PC-3 (cell line): ENCODE data around the gene KDM4B.

Source experiments
- CTCF ChIP-seq: fragments of 300-600 bp; sonication (generic); conservative IDR thresholded peaks from 2 replicates; pipeline ENCODE4 v1.5.1; 2017; ENCODE audit warnings: antibody characterized with exemption, low read depth, mild to moderate bottlenecking, low read length
- EZH2phosphoT487 ChIP-seq: fragments of 300-600 bp; sonication (generic); IDR thresholded peaks from 2 replicates; pipeline ENCODE4 v1.6.1; 2018; ENCODE audit warnings: mild to moderate bottlenecking, antibody characterized with exemption, low read length, borderline replicate concordance

DNA sequence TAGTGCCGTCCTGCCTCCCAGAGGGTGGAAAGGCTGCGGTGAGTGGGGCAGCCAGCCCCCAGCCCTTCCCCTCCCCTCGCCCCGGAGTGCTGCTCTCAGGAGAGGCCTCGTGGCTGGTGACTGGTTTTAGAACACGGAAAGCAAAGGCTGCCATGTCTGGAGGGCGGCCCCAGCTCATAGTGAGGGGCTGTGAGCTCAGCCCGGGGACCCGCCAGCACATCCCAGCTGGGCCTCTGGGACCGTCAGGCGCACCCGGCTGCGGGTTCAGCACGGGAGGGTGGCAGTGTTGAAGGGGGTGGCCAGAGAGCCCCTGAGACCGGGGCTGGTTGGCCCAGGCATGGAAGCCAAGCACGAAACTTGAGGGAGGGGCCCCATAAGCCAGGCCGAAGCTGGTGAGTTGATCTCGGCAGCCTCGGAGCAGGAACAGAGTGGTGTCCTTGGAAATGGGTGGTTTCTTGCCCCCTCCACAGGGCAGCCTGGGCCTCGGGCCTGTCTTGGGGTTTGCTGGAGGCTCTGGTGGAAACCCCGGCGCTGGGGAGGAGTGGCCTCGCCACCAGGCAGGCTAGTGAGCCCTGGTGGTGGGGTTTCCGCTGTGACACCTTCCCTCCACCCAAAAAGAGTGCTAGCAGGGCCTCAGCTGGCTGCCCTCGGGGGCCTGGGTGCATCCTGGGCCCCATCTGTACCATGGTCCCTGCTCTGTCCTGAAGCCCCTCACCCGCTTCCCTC lies 157.7 kb downstream of the KDM4B start:
- no peak for TF ChIP-seq CTCF
- TF ChIP-seq EZH2phosphoT487: no peak
